NAMALWA (cell line): ENCODE measurements around the gene MRPL3.

Source experiments
- DNase-seq: peaks from one replicate; pipeline ENCODE4 v3.0.0-alpha.2; 2015; ENCODE audit warnings: low spot score

The MRPL3 gene

DNA sequence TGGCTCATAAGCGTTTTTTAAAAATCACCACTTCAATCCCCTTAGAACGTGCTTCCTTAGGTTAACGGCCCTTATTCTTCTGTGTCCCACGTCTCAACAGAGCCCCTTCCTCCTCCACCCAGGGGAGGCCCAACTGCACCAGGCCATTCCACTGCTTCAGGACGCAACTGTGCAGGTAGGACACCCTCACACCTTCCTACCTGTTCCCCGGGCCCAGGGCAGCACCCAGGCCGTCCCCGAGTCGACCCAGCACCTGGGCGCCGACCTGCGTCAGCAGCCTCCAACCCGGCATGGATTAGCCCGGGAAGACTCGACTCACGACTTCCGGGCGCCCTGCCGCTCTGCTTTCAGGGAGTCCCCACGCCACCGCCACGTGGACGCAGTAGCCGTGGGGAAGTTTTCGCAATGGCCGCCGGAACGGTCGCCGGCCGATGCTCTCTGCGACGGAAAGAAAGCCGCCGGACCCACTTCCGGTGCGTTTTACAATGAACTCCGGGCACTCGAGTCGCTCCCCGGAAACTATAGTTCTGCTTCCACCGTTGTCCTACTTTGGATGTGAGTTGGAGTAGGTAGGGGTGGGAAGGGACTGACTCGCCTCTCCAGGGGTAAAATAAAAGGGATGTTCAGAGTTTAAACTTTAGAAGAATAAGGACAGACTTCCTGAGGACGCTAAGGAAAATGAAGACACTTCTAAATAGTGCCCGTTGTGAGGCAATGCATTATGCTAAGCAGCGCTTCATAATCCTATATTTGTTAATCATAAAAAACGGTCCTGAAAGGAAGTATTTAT is at the start of gene MRPL3:
MRPL3 (minus strand) TSS at position 442 of the 790 bp plus-strand sequence; CDS start at position 292, 150 bp downstream.
- DNase-seq: peak; percentile 92

DNA sequence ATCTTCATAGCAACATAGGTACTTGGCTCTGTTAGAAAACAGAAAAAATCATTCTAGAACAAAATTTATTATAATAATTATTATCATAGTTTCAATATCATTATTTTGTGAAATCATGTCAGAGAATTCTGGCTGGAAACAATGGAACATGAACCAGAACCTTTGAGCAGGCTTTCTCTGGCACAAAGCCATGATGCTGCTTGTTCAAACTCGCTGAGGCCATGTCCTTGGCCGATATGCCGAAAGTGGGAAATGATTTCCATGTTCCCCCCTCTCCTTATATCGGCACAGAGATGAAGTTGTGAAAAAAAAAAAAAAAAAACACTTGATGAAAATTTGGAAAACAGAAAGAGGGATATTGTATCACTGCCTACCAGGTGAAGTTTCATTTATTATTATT is 49.0 kb upstream of the MRPL3 start:
- no peak for DNase-seq

DNA sequence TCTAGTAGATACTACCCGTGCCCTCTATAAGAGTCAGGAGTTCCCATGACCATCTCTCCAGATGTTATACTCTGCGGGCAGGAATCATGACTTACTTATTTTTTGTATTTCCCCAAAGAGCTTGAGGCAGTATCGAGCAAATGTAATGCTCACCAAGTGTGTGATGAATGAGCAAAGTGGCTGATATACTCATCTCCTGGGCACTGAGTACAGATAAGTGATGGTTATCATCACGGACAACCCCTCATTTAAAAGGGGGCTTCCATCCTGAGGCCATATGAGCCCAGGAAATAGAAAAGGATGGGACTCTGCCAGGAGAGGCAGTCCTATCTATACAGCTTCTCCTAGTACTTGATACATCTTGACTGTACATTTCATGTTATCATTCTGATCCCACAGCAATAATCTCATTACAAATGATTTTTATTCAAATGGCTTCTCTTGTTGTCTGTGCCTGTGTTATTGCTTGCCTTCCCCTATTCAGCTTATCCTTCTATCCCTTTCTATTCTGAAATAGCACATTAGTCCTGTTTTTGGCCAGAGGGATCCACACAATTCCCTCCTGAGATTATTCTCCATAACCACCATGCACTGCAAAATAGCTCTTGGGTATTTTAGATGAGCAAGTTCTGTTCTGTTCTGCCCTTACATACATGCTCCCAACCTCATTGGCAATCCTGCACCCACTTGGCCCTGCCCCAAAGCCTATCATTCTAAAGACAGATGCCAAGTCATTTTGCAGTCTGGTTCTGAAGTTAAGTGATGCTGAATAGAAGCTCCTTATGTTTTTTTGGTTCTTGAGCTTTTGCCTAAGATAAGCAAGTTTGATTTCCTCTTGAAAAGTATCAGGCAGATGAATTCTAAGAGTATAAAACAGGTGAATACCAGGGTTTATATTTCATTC is 48.0 kb upstream of the MRPL3 start:
- no peak for DNase-seq

DNA sequence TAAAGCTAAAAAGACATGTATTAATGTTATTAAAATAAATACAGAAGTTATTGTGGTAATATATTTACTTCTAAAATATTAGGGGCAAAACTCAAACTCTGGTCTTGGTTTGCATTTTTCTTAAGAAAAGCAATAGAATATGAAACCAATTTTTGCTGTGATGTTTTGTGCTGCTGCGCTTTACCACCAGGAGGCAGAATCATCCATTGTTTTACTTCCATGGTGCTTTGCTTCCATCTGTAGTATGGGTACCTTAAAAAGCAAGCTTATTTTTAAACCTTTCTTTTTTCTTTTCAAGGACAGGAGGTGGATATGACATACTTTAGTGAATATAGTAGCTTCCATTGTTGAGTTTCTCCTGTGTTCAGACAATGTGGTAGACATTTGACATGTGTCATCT is 46.6 kb upstream of the MRPL3 start:
- DNase-seq: peak; percentile 46

DNA sequence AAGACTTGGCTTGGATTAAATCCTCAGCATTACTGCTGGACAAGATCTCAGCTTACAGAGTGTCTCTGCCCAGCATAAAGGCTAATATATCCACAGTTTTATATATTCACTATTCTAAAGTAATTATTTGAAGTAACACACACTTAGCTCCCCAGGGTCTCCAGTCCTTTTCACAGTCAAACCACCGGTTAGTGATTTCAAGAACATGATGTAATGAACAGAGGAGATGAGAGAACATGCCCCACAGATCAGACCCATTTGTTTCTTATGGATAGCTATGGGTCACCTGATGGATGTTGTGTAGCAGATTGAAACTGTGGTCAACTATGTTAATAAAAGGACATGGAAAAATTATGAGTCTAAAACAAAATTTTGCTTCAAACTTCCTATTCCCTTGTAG is 44.8 kb upstream of the MRPL3 start:
- no peak for DNase-seq

DNA sequence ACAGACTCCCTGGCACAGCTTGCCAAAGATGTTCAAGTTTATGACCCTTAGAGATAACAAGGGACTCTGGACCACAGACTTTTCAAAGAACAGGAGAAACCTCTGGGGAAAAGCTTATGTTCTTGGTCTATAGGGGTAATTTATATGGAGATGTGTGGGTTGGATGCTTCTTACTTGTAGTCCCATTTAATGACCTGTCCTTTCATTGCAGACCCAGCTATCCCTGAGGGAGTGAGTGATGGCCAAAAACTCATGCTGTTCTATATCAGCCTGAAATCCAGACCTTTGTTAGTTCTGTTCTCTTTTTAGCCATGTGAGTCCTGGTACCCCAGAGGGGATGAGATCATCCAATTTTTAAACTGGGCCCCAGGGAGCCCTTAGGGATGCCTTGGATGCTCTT is 43.7 kb upstream of the MRPL3 start:
- no peak for DNase-seq

DNA sequence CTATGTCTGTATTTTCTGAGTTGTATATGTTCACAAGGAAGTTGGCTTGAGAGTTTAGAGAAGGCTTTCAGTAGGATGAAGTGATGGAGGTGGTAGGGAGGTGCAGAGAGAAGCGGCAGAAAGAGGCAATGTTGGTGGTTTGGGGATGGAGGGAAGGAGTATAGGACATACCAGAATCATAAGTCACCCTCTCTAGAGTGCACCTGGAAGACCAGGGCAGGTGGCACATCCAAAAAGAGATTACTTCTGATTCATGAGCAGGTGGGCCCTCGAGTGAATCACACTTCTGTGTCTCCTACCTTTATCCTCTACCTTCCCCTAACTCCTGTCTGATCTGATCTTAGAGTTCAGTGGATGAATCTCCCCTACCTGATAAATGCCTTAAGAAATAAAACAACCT is 41.8 kb upstream of the MRPL3 start:
- no peak for DNase-seq

DNA sequence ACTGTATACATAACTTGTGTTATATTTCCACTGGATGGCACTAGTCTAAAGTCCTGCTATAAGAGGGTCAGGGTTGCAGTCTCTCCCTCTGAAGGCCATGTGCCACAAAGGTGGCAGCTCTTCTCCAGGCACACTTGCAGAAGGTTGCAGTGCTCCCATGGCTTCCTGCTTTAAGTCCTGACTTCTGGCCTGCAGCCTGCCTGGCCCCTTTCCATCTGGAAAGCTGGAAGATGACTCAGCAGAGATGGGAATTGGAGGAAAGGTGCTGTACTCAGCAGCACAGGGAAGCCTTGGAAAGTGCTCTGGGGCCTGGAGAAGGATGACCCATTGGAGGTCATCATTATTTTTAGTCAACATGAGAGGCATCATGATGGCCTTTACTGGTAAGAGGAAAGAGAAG is 40.9 kb upstream of the MRPL3 start:
- DNase-seq: no peak

DNA sequence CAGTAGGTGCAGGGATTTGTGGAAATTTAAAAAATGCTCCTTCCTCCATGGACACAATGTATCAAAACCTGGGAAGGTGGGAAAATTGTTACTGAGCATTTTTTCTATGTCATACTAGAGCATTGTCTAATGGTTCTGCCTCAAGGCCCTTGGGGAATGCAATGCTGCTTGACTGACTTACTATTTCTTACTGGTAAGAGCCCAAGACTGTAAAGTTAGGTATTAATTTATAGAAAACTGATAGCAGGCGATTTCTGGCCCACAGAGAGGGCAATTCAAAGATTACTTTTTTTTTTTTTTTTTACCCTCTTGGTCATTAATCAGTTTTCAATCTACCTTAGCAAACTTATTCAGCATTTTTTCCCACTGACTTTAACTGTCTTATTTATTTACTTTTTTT is 38.5 kb upstream of the MRPL3 start:
- no peak for DNase-seq

DNA sequence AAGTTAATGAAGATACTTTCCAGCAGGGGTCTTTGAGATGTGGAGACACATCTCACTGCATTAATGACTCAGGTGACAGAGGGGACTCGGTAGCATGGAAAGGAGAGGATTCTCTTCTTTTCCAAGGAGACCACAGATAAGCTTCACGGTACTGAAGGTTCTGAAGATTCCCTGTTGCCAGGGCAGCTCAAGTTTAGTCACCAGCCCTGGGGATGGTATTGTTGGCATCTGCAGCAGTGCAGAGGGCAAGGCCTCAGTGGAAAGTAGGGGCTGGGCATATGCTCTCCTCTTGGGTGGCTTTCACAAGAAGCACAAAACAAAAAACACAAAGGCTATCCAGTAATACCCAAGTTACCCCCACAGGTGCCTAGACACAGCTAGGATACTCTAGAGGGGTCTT is 38.0 kb upstream of the MRPL3 start:
- no peak for DNase-seq

DNA sequence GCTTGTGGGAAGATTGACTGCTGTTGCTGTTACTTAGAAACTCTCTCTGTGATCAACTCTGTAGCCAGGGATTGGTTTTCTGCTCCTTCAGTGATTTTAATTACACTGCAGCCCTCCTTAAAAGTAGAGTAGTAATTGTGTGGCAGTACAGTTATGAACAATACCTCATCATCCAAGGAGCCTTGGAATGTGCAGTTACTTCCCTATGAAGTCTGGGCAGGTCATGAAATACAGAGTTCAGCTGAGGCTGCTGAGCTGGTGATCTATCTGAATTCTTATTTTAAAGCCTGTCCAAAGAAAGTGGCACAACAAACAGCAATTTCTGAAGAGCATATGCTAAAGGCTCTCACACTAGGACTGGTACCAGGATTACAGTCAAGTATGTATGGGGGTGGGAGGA is 37.4 kb upstream of the MRPL3 start:
- DNase-seq: no peak

DNA sequence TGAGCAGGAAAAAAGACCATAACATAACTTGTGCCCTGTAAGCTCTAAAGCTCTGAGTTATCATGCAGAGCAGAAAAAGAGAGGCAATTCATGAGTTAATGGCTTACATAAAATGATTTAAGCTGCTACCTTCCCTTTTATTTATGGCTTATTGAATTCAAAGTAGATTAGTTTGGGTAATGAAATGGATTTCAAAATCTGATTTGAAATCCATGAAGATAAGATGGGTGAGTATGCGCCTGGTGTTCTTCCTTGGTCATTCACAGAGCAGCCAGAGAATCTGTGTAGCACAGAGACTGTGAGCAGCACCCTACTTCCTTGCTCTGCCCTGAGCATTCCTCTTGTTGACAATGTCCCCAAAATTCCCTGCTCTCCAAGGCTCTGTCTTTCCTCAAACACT is 36.2 kb upstream of the MRPL3 start:
- no peak for DNase-seq

DNA sequence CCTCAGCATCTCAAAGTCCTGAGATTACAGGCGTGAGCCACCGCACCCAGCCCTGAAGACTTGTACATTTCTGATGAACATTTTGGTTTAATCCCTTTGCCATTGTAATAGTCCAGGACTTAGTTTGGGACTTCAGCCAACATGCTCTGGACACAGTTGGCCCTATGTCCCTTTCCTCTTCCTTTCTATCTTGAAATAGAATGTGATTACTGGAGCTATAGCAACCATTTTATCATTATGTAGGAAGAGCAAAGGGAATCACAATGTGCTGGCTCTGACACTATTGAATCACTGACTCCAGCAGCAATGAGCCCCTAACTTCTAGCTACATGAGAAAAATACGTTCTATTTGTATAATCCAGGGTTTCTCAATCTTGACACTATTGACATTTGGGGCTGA is 34.8 kb upstream of the MRPL3 start:
- DNase-seq: no peak

DNA sequence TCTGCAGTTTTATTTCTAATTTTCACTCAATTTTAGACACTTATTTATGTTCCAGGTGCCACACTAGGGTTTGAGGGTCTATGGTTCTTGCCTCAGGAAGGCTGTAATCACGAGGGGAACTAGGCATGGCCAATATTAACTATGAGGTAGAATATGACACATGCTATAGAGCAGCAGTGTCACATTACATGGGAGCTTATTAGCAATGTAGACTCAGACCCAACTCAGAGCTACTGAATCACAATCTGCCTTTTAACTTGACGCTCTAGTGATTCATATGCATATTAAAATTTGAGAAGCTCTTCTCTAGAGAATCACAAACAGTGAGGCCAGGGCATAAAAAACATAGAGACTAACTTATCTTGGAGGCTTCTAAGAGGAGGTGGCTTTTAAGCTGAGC is 32.8 kb upstream of the MRPL3 start:
- no peak for DNase-seq

DNA sequence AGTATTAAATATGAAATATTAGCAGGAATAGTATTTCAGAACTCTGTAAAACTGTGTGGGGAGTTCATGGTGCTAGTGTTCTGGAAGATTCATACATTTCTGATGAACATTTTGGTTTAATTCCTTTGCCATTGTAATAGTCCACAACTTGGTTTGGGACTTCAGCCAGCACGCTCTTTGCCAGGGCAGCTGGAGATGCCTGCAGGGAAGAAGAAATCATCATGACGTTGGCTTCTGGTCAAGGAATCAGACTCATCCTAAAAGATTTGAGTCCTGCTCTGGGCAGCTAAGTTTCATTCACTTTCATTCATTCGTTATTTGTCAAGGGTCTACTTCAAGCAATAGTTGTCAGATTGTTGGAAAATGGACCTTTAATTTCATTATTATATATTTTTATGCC is 32.4 kb upstream of the MRPL3 start:
- no peak for DNase-seq

DNA sequence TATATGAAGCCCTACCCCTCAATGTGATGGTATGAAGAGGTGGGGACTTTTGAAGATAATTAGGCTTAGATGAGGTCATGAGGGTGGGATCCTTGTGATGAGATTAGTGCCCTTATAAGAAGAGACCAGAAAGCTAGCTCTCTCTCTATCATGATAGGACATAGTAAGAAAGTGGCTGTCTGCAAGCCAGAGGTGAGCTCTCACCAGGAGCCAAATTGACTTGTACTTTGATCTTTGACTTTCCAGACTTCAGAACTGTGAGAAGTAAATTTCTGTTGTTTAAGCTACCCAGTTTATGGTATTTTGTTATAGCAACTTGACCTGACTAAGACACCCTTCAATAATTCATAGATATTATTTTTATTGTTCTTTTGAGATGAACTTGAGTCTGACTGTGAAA is 29.9 kb upstream of the MRPL3 start:
- no peak for DNase-seq

DNA sequence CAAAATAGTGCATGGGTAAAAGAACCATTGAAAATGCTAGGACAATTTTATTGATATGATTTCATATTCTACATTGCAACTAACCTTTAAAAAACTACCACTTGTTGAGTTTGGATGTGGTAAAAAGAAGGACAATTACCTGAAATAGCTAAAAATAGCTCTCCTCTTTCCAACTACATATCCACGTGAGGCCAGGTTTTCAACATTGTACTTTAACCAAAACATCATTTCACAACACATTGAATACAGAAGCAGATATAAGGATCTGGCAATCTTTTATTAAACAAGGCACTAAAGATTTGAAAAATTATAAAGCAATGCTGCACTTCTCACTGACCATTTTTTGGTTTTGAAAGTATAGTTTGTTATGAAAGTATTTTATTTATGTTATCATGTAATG is 28.1 kb upstream of the MRPL3 start:
- no peak for DNase-seq

DNA sequence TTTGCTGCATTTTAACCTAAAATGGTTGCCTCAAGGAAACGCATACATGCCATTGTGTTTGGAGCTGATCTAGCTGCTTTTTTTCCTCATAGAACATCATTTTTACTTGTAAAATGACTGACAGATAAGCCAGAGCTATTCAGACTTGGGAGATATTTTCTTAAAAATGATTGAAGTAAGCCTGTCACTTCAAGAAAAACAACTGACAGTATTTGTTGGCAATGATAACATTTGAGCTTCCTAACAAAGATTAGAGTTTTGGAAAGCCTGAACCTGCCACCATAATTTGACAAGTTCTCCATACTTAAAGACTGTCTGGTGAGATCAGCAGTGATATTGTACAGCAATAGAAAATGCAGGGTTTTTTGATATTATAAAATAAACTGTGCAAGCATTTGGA is 27.6 kb upstream of the MRPL3 start:
- no peak for DNase-seq

DNA sequence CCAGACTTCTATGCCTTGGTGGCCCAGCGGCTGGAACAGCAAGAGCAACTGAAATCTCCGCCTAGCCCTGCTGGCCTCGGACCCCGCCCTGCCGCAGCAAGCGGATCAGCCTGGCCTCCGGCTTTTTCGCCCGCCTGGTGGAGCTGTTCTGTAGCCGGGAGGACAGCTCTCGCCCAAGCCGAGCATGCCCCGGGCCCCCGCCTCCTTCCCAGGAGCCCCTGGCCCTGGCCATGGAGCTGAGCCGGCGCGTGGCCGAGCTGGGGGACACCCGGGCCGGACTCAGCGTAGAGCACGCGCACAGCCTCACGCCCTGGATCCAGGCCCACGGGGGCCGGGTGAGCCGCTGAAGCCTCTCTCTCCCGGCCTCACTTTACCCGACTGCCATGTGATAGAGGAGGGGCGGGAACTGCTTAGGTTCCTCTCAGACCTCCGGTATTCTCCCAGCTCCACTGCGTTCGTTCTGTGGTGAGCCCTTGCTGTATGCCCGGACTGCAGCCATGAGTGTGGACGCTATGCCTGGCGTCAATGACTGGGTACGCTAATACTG is 24.1 kb upstream of the MRPL3 start:
- no peak for DNase-seq

DNA sequence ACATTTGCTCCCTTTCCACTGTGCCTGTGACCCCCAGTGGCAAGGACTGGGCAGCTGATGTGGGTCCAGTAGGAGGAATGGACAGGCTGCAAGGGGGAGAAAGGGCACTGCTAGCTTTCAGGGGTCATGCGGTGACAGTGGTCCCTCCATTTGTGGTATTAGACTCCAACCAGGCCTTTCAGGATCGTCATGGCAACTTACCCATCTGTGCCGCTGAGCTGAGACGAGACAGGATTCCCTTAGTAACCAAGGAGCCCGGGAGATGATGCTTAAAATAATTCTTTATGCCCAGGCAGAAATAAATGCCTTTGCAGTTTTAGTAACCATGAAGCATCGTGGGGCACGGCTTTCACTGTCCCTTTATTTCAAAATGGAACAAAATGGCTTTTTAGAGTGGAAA is 15.9 kb upstream of the MRPL3 start:
- no peak for DNase-seq

DNA sequence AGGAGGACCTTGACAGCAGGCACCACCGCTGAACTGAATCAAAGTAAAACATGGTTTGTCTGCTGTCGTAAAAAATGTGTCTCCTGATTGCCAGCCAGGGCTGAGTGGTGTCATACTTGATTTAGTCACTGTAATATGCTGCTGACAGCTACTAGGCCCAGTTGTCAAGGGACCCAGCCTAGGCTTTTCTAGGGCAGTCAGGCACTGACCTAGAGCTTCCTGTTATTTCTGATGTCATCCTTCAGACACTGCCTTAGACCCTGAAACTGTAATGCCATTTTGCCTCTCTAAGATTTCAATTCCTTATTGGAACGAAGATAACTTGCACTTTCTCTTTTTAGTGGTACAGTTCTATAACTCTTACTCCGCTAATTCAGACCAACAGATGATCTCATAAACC is 2.6 kb upstream of the MRPL3 start:
- no peak for DNase-seq

DNA sequence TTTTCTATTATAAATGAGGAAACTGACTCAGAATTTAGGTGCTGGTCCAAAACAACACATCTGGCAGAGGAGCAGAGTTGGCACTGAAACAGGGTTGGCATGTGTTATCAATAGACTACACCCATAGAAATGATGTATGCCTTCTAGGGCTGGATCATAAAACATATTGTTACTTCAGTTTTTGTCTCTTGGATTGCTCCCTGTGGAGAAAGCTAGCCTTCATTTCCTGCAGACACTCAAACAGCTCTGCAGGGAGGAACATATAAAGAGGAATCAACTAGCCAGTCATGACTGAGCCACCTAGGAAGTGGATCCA is 507 bp upstream of the MRPL3 start:
- no peak for DNase-seq

DNA sequence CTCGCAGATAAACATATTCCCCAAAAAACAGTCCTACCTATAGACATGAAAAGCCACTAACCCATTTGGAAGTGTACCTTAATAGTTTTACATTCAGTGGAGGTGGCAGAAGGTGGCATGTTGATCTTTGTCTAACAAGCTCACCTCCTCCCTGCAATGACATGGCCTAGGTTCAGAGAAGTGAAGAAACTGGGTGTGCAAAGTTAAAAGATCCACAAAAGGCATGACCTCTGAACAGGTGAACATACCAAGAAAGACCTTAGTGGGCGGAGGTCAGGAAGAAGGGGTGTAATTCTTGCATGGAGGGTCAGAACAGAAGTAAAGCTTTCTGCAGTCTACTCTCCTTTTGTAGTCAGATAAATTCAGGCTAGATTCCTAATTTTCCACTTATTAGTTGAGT is 822 bp downstream of the MRPL3 start:
- DNase-seq: peak; percentile 46
